Measurements from ENCODE around the gene CYBA. TPM values are rescaled to one million over a fixed set of nuclear protein-coding genes. Genes with fewer than 3 reads are reported as not detected.

The CYBA gene
- total and polyA plus RNA-seq, 9 of the 15 experiments (the other 6 are each of a cell fraction or from before 2014, with no cell fraction given) = 0.34 to 683 (median 93.0) TPM

GRCh38 chr16:88617268-88618031, 33.4 kb downstream of the CYBA start:
- peak overlapping the region; percentile 58; the same call in 2 of the 3 replicates for H3K27ac ChIP-seq (ENCODE audit: extremely low read depth, low read depth, low read length)
- intact Hi-C loops (cut with micrococcal nuclease) = no loop called here
- H2AFZ ChIP-seq (ENCODE audit: low read depth, low read length) = no peak overlapping the region
- ATAC-seq (peak; percentile 91), DNase-seq (ENCODE audit: extremely low read depth in 1 of 4, low spot score in 3 of 4) (peak in 2 of 4 experiments; percentile 64 to 74), FAIRE-seq (peak; percentile 92)
- H3K9ac ChIP-seq (ENCODE audit: insufficient read depth in 1 of 2, low read depth in 2 of 2, low read length in 2 of 2) = peak overlapping the region; percentile 2 to 67; a peak in 2 of 4 replicates
- in situ Hi-C loops (cut with MboI) = no loop called here
- peaks cover 57% of the 10 kb centered on the region for H3K79me2 ChIP-seq (ENCODE audit: control insufficient read depth, insufficient read depth, low read length)
- peaks cover 15% of the 10 kb centered on the region for H3K9me1 ChIP-seq (ENCODE audit: control insufficient read depth, insufficient read depth, low read length)
- peaks cover 82% of the 10 kb centered on the region for H3K36me3 ChIP-seq (ENCODE audit: control insufficient read depth, insufficient read depth, low read length)
- peak overlapping the region; percentile 26; the same call in 1 of the 2 replicates for H3K4me2 ChIP-seq (ENCODE audit: insufficient read depth, low read length)
- no peaks in the 10 kb centered on the region for H3K9me3 ChIP-seq (replicated peaks; ENCODE audit: control insufficient read depth, insufficient read depth, low read depth, low read length)
- H3K4me3 ChIP-seq = no peak overlapping the region
- ChIA-PET CTCF (ENCODE audit: low intra/inter-chr PET ratio) (no interaction called here), POLR2A (interaction anchor here (0.6 to 2.1 kb wide), 14 partner anchors 8 to 954 kb away, joined by 3 to 7 read pairs (median 3); partner anchors contain the start of gene ZC3H18)
- peaks cover 26% of the 10 kb centered on the region; the same call in 1 of the 2 replicates for H4K20me1 ChIP-seq (replicated peaks; ENCODE audit: control insufficient read depth, insufficient read depth, low read length)
- no TSS peak for BruUV-seq (replicated peaks)
- peaks cover 24 to 42% of the 10 kb centered on the region in 2 experiments; a peak in 4 of 5 replicates for H3K4me1 ChIP-seq (replicated peaks in 1 of 2; ENCODE audit: control insufficient read depth in 2 of 2, insufficient read depth in 2 of 2, low read length in 2 of 2)
- no peaks in the 10 kb centered on the region for H3K27me3 ChIP-seq (ENCODE audit: control insufficient read depth in 2 of 2, insufficient read depth in 2 of 2, low read length in 2 of 2)
- whole genome bisulfite sequencing (ENCODE audit: insufficient coverage, low coverage, missing lambda C conversion rate) = 62% methylated on average over 20 of the region's 20 CpGs
- TF ChIP-seq NFE2 (IDR thresholded peaks at IDR 0.05; ENCODE audit: low read depth) = peak; percentile 84
- no peak for TF ChIP-seq ATF1 (CRISPR knock-in tag; IDR thresholded peaks at IDR 0.05)
- peak; percentile 76 for TF ChIP-seq ATF1 (tag; IDR thresholded peaks at IDR 0.05)
- 0 out of 2 replicates have a peak, but pooled peaks have one; percentile 14 for TF ChIP-seq E2F3 (CRISPR knock-in tag; IDR thresholded peaks at IDR 0.05)
- no peak for TF ChIP-seq NUFIP1 (IDR thresholded peaks at IDR 0.05; ENCODE audit: partially characterized antibody)
- TF ChIP-seq ZNF347 (CRISPR knock-in tag; IDR thresholded peaks at IDR 0.05; ENCODE audit: low read depth) = no peak
- peak; percentile 75 to 96 for TF ChIP-seq FOXA3 (CRISPR knock-in tag; conservative IDR thresholded peaks at IDR 0.05 in 1 of 2, IDR thresholded peaks at IDR 0.05 in 1 of 2)
- 0 out of 2 replicates have a peak, but pooled peaks have one; percentile 66 for TF ChIP-seq FOXP1 (CRISPR knock-in tag; IDR thresholded peaks at IDR 0.05)
- TF ChIP-seq CREB1 (IDR thresholded peaks at IDR 0.05) = peak; percentile 59
- TF ChIP-seq CREB1 (CRISPR knock-in tag; IDR thresholded peaks at IDR 0.05) = no peak; the same call in 1 of the 2 replicates
- peak; percentile 57; the same call in 1 of the 2 replicates for TF ChIP-seq ATF7 (IDR thresholded peaks at IDR 0.05)
- TF ChIP-seq DPF2 (IDR thresholded peaks at IDR 0.05) = 0 out of 2 replicates have a peak, but pooled peaks have one; percentile 30
- no peak for TF ChIP-seq ZKSCAN1 (IDR thresholded peaks at IDR 0.05; ENCODE audit: low read depth, low read length)
- no peak for TF ChIP-seq HOMEZ (CRISPR knock-in tag; IDR thresholded peaks at IDR 0.05)
- TF ChIP-seq FOXK2 (conservative IDR thresholded peaks at IDR 0.05 in 1 of 2, IDR thresholded peaks at IDR 0.05 in 1 of 2; ENCODE audit: low read depth in 2 of 2) = peak; percentile 89 to 92
- TF ChIP-seq JUND (IDR thresholded peaks at IDR 0.05; ENCODE audit: borderline replicate concordance, low read depth, low read length) = peak; percentile 65; the same call in 1 of the 2 replicates
- peak; percentile 71; the same call in 1 of the 3 replicates for TF ChIP-seq JUND (tag; IDR thresholded peaks at IDR 0.05; ENCODE audit: borderline replicate concordance, low read depth, low read length)
- peak; percentile 9; the same call in 1 of the 2 replicates for TF ChIP-seq MAFF (IDR thresholded peaks at IDR 0.05; ENCODE audit: low read length)
- TF ChIP-seq ZFPM2 (CRISPR knock-in tag; IDR thresholded peaks at IDR 0.05) = no peak
- TF ChIP-seq CREM (IDR thresholded peaks at IDR 0.05; ENCODE audit: low read depth) = peak; percentile 84
- TF ChIP-seq RCOR1 (IDR thresholded peaks at IDR 0.05; ENCODE audit: borderline replicate concordance in 1 of 2, low read depth in 2 of 2, low read length in 2 of 2) = peak in 1 of 2 experiments; percentile 69; a peak in 2 of 4 replicates
